ENCODE results near the gene NR1H4. TPM values are rescaled to one million over a fixed set of nuclear protein-coding genes. Genes with fewer than 3 reads are reported as not detected.
A peak's percentile ranks its signal among the peaks of the same experiment; 100 is the strongest.

Gene NR1H4
- total RNA-seq, 1 donor from 2014 or later, result 0.13 TPM

DNA sequence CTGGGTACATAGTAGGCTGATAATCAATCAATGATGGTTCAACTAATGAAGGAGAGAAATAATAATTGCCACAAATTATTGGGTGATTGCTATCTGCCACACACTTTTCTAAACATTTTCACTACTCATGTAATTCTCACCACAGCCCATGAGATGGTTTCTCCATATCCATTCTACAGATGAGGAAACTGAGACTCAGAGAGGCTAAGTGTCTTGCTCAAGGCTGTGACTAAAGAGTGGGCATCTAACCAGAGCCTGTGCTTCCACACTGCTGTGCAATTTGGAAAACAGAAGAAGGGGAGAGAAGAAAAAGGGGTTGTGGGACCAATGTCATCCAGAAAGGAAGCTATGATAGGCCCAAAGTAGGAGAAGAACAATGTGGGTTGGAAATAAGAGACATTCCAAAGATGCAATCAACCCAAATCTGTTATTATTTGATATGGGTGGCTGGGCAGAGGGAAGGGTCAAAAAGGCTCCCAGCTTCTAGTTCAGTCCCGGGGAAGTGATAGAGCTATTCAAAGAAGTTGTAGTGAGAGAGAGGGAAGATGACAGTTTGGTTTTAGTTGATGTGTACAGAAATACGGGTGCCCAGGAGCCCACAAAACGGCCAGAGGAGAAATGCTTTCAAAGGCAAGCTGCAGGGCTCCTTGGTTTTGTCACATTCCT is 483 bp upstream of the NR1H4 start:
- DNase-seq (ENCODE audit: low read depth), result peak; percentile 4
- no peaks in the 10 kb centered on the region for H3K27me3 ChIP-seq (ENCODE audit: control insufficient read depth, insufficient read depth, low read length)
- H3K4me3 ChIP-seq (ENCODE audit: low read depth, low read length), result no peak overlapping the region
- TF ChIP-seq, protein P1, sequence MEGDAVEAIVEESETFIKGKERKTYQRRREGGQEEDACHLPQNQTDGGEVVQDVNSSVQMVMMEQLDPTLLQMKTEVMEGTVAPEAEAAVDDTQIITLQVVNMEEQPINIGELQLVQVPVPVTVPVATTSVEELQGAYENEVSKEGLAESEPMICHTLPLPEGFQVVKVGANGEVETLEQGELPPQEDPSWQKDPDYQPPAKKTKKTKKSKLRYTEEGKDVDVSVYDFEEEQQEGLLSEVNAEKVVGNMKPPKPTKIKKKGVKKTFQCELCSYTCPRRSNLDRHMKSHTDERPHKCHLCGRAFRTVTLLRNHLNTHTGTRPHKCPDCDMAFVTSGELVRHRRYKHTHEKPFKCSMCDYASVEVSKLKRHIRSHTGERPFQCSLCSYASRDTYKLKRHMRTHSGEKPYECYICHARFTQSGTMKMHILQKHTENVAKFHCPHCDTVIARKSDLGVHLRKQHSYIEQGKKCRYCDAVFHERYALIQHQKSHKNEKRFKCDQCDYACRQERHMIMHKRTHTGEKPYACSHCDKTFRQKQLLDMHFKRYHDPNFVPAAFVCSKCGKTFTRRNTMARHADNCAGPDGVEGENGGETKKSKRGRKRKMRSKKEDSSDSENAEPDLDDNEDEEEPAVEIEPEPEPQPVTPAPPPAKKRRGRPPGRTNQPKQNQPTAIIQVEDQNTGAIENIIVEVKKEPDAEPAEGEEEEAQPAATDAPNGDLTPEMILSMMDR (IDR thresholded peaks at IDR 0.05; ENCODE audit: insufficient read depth, low read length, poor library complexity, severe bottlenecking), result no peak
- no peaks in the 10 kb centered on the region for H3K36me3 ChIP-seq (ENCODE audit: control insufficient read depth, insufficient read depth, low read length)

DNA sequence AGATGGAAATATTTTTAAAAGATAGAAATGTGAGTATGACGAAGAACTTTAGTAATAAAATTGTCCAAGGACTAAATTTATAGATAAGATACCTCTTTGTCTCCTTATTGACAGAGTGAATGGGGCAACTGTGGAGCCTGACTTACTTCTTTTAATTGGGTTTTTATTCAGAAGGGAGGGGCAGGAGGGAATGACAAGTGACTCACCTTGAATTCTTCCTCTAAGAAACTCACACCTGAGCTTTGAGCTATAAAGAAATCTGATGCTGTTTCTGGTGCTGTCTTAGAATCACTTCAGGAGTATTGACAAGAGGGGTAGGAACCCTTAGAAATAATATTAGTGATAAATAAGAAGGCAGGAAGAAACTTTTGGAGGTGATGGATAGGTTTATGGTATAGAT is 951 bp downstream of the NR1H4 start:
- Histone ChIP-seq H3K4me3 (ENCODE audit: low read depth, low read length) (no peak overlapping the region), H3K36me3 (ENCODE audit: control insufficient read depth, insufficient read depth, low read length) (no peaks in the 10 kb centered on the region), H3K27me3 (ENCODE audit: control insufficient read depth, insufficient read depth, low read length) (no peaks in the 10 kb centered on the region)
- TF ChIP-seq, protein P1 (IDR thresholded peaks at IDR 0.05; ENCODE audit: insufficient read depth, low read length, poor library complexity, severe bottlenecking), result no peak
- DNase-seq (ENCODE audit: low read depth), result no peak

GRCh38 chr12:100476013-100476751 is 2.5 kb downstream of the NR1H4 start:
- no peak overlapping the region for H3K4me3 ChIP-seq (ENCODE audit: low read depth, low read length)
- no peak for DNase-seq (ENCODE audit: low read depth)
- no peaks in the 10 kb centered on the region for H3K27me3 ChIP-seq (ENCODE audit: control insufficient read depth, insufficient read depth, low read length)
- TF ChIP-seq, protein P1 (IDR thresholded peaks at IDR 0.05; ENCODE audit: insufficient read depth, low read length, poor library complexity, severe bottlenecking), result no peak
- H3K36me3 ChIP-seq (ENCODE audit: control insufficient read depth, insufficient read depth, low read length), result no peaks in the 10 kb centered on the region

- no peak for DNase-seq (ENCODE audit: low read depth)
- Histone ChIP-seq H3K27me3 (ENCODE audit: control insufficient read depth, insufficient read depth, low read length) (no peaks in the 10 kb centered on the region), H3K36me3 (ENCODE audit: control insufficient read depth, insufficient read depth, low read length) (no peaks in the 10 kb centered on the region), H3K4me3 (ENCODE audit: low read depth, low read length) (no peak overlapping the region)
- TF ChIP-seq, protein P1 (IDR thresholded peaks at IDR 0.05; ENCODE audit: insufficient read depth, low read length, poor library complexity, severe bottlenecking), result no peak
Observed at GRCh38 chr12:100481021-100481420, 7.4 kb downstream of the NR1H4 start.

DNA sequence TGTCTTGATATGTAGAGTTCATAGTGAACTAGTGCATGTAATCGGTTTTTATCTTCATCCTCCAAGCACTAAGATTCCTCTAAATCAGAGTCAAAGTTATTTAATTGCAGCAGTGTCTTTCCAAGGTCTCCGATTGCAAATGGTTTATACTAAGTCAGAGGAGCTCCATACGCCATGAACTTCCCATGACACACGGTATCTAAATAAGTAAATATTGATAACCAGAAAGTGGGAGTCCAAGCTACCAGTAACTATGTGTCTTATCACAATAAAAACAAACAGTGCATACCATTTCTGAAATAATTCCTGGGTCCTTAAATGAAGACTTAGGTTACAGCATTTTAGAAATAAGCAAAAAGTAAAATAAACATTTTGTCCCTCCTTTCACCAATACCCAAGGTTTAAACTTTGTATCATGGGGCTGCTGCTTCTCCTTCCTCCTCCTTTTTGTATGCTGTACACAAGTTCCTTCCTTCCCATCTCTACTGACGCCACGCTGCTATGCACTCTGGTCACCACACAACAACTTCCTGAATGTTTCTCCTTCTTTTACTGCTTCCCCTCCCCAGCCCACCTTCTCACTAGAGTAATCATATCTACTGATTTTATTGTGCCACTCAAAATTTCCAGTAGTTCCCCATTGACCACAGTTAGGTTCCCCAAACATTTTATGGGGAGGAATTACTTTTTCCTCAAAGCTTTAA is 10.7 kb downstream of the NR1H4 start:
- Histone ChIP-seq H3K27me3 (ENCODE audit: control insufficient read depth, insufficient read depth, low read length) (no peaks in the 10 kb centered on the region), H3K4me3 (ENCODE audit: low read depth, low read length) (no peak overlapping the region), H3K36me3 (ENCODE audit: control insufficient read depth, insufficient read depth, low read length) (no peaks in the 10 kb centered on the region)
- TF ChIP-seq, protein P1 (IDR thresholded peaks at IDR 0.05; ENCODE audit: insufficient read depth, low read length, poor library complexity, severe bottlenecking), result no peak
- no peak for DNase-seq (ENCODE audit: low read depth)
